Activated CD4-positive, alpha-beta T cell treated with anti-CD3 and anti-CD28 coated beads, Interleukin-2, amount 50 U/mL, for 1 hour (primary cell): ENCODE data around the gene ARHGAP6.
"Not testable (repeated sequence)": the region's sequence is repeated elsewhere in the genome, so short reads cannot be mapped to it uniquely, and the experiment has no call there.

Experiments used
- DNase-seq: peaks from one replicate; pipeline ENCODE4 v3.0.0-alpha.2; 2020

The ARHGAP6 gene

DNA sequence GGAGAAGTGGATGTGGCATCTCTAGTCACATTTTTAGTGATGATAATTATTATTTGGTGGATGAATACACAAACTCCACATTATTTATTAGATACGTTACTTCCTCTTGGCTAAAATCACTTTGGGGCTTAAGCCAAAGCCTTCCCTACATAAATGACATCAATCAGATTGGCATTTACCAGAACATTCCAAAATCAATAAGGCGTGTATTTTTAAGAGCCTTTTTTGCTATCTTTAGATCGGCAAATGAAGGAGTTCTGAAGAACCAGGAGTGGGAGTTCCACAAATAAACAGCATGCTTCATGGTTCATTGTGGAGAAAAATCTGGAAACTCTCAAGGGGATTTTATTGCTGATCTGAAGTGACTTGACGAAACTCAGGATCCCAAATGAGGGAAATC lies 282.8 kb downstream of the ARHGAP6 start:
- no peak for DNase-seq

- DNase-seq: no peak
These were observed 284.3 kb downstream of the ARHGAP6 start for GRCh38 chrX:11381464-11381863.

GRCh38 chrX:11380187-11380844 lies 285.4 kb downstream of the ARHGAP6 start:
- DNase-seq: no peak

GRCh38 chrX:11376163-11376562 lies 289.6 kb downstream of the ARHGAP6 start:
- DNase-seq: no peak

GRCh38 chrX:11375614-11376119 lies 290.1 kb downstream of the ARHGAP6 start:
- no peak for DNase-seq

DNA sequence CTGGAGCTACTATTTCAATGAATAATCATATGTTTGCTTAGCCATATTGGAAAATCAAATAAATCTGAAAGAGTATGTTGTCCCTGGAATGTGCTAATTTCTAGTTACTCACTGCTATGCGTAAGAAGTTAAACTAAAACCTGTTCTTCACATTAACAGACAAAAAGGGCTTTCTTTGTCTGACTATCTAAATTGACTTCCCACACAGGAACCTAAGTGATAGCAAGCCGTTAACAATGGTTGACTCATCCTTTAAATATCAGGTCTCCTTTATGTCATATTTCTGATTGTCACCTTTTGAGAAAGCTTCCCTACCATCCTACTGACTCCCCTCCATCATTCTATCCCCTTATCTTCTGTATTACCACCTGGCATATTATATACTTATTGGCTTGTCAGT lies 291.1 kb downstream of the ARHGAP6 start:
- no peak for DNase-seq

GRCh38 chrX:11371106-11371505 lies 294.6 kb downstream of the ARHGAP6 start:
- no peak for DNase-seq

DNA sequence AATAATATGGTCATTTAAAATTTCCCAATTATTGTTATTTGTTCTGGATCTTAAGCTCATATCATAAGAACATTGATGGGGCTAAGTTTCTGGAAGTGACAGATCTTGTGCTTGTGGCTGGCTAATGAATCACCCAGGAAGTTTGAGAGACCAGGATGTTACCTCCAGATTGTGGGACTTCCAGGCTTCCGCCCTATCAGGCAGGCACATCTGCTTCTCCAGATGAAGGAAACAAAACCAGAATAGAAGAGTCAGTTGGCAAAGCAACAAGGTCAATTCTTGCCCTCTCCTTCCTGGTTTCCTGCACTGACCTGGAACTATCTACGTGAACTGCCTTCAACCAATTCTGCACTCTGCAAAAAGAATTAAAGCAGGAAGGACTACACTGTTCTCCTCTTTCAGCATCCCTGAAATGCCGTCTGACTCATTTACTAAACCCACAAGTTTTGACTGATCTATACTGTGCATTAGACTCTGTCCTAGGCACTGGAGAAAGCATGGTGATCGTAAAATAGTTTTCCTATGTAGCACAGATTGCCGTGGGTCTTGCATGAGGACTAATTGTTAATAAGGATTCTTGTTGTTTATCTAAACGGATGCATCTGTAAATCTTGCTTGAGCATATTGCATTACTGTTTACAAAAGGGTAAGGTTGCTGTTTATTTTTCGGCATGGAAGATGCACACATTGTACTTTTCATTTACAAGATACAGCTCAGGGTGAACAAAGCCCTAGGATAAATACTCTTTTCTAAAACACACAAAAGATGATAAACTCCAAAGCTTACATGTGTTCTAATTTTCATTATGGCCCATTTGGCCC lies 297.9 kb downstream of the ARHGAP6 start:
- no peak for DNase-seq

DNA sequence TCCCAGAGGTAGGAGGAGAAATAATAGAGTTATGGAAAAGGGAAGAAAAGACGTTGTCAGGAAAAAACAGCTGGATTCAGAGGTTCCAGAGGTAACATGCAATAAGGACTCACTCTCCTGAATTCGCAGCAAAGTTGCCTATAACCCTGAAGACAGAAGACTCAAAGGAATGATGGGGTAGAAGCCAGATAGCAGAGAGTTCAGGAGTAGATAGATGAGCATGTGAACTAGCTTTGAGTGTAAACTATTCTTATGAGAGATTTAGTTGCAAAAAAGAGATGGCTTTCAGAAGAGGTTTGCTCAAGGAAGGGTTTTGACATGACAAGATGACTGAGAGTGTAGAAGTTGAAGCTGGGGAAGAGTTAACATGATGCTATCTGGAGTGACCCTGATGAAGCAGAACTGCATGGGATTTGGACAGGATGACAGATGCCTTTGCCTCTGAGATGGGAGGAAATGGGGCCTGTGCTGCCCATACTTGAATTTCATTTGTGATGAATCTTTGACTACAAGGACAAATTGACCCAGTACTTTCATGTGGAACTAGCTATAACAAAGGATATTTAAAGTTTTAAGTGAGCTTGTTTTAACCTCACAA lies 298.6 kb downstream of the ARHGAP6 start:
- no peak for DNase-seq

- DNase-seq: no peak
These were observed 300.3 kb downstream of the ARHGAP6 start for GRCh38 chrX:11365426-11365825.

DNA sequence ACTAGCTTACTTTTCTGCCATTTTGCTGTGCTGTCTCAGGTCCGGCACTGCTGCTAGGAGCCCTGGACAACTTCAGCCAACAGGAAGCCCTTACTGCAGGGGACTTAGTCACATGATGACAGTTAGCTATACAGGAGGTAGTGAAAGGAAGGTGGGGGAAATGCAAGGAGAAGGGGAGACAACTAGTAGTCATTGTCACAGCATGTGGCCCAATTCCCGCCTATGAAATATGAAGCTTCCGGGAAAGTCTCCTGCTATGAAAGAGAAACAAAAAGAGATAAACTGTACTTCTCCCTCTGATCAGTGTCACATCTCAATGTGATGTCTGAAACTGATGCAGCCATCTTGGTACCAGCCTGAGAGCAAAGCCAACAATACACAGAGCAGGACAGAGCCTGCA lies 300.9 kb downstream of the ARHGAP6 start:
- no peak for DNase-seq

DNA sequence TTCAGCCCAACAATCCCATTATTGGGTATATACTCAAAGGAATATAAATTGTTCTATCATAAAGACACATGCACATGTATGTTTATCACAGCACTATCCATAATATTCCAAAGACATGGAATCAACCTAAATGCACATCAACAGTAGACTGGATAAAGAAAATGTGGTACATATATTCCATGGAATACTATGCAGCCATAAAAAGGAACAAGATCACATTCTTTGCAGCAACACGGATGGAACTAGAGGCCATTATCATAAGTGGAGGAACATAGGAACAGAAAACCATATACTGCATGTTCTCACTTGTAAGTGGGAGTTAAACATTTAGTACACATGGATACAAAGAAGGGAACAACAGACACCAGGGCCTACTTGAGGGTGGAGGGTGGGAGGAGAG lies 301.9 kb downstream of the ARHGAP6 start:
- DNase-seq: not testable (repeated sequence)

DNA sequence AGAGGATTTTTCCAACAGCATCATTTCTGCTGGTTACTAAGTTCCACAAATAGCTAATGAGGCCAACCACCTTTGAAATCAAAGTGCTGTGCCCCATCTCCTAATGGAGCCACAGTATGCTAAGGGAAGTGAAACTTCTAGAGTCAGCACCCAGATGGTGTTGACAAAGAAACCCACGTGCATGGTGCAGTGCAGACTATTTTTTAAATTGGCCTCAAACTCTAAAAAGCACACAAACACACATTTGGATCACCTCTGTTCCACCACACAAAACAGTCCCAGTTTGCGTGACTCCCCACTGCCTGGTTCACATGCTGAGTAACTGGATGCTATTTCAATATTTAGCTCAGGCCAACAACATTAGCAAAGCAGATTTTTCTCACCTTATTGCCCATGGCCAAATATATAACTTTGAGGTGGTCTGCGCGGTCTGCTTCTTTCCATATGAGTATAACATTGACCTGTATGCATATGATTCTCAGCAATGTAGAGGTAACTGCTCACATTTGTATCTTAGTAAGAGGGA lies 302.6 kb downstream of the ARHGAP6 start:
- DNase-seq: no peak

DNA sequence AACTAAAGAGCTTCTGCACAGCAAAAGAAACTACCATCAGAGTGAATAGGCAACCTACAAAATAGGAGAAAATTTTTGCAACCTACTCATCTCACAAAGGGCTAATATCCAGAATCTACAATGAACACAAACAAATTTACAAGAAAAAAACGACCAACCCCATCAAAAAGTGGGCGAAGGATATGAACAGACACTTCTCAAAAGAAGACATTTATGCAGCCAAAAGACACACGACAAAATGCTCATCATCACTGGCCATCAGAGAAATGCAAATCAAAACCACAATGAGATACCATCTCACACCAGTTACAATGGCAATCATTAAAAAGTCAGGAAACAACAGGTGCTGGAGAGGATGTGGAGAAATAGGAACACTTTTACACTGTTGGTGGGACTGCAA lies 304.1 kb downstream of the ARHGAP6 start:
- DNase-seq: not testable (repeated sequence)

GRCh38 chrX:11355944-11356343 lies 309.8 kb downstream of the ARHGAP6 start:
- not testable (repeated sequence) for DNase-seq

DNA sequence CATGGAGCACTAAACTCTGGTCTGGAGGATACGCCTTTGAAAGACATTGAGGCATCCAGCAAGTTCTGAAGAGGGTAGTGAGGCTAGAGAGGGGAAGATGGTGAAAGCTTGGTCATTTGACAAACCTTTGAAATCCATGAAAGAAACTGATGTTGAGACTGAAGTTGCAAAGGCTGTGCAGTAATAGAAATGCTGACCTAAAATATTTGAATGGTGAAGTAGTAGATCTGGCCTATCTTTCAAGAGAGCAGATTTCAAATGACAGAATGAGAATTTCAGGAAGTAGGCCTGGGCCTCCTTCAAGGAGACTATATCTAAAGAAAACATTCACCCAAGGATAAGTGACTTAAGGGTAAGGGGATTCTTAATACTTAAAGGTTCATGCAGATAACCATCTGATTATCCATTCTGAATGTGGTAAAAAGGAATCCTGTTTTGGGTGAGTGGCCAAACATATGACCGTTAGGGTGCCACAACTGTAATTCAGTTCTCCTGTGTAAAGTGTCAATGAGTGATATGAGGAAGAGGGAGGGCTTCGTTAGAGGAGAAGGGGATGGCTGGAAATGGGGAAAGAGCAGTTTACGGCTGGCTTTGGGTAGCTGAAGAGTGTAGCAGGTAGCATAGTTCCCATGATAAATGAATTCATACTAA lies 310.3 kb downstream of the ARHGAP6 start:
- DNase-seq: no peak

GRCh38 chrX:11352296-11352741 lies 313.4 kb downstream of the ARHGAP6 start:
- no peak for DNase-seq

DNA sequence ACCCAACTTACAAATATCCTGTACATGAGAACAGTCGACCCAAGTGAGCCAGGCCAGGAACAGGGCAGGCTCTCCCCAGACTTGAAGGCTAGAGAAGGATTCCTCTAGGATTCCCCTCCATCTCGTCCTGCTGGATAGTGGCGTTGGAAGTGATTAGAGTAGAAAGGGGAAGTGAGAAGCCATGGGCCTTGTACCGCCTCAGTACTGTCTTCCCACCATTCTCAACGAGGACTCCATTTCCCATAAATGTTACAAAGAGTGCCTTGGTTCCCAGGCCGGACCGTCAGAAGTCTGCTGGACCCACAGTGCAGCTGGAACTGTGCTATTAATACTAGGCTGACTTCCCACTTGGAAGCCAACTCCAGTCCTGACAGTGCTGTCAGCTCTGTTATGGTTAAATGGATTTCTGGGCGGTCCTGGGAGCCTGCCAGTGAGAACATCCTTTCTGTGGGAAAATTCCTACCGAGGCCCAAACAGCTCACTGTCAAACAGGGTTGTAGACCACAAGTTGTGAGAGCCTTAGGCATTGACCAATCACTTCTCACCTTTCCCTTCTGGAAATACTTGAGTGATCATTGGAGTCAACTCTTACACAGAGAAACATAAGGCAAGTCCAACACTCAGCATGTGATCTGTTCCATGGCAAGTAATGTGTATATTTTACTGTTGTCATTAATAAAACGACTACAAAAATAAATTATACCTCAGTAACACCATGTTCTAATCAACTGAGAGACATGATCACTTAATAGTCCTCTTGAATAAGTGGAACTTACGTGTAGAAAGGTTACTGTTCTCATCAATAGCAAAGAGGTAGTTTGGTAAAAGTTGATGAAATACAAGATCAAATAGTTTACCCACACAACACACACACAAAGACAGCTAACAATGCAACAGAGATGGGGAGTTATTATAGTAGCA lies 314.1 kb downstream of the ARHGAP6 start:
- no peak for DNase-seq

GRCh38 chrX:11349661-11350337 lies 315.9 kb downstream of the ARHGAP6 start:
- DNase-seq: no peak

DNA sequence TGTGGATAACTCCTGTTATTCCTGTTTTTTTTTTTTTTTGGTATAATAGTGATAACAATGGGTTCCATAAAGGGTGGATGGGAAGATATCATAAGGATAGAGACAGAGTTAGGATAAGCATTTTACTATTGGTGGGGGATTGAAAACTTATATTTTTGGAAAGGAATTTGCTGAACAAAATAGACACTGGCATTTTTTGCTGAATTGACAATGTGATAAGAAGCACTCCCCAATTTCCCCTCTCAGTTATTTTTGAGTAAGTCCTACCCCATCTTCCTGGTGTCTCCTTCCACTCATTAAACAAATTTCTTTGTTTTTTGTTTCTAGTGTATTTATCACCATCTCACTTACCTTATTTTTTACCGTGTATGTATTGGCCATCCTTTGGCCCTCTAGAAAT lies 316.7 kb downstream of the ARHGAP6 start:
- no peak for DNase-seq

GRCh38 chrX:11347300-11347699 lies 318.4 kb downstream of the ARHGAP6 start:
- DNase-seq: no peak
